Tibial artery (tissue), 4 donors: Measurements from ENCODE around the gene ERC2.

ENCODE experiments used
- DNase-seq, 2 donors: peaks; one replicate each; pipeline ENCODE4 v3.0.0-alpha.2; 2019
- H3K27ac ChIP-seq, 2 donors: fragments of 200-600 bp; sonication (generic) in 1 of 2; 1 replicate in 1 of 2; 2 replicates in 1 of 2; pipeline ENCODE4 v1.5.1; 2018 to 2019; ENCODE audit warnings: mild to moderate bottlenecking in 1 of 2
- H3K27me3 ChIP-seq, 2 donors: fragments of 200-600 bp; sonication (generic) in 1 of 2; one replicate each; pipeline versions ENCODE4 v1.5.1 to v1.6.0; 2016 to 2019
- H3K36me3 ChIP-seq, 3 donors: fragments of 200-600 bp; sonication (generic) in 2 of 3; one replicate each; pipeline ENCODE4 v1.5.1; 2016 to 2019; ENCODE audit warnings: mild to moderate bottlenecking in 2 of 3
- H3K4me1 ChIP-seq, 4 donors: fragments of 200-600 bp; sonication (generic) in 2 of 4; 1 replicate in 3 of 4; 2 replicates in 1 of 4; pipeline ENCODE4 v1.5.1; 2016 to 2019
- H3K4me3 ChIP-seq, 2 donors: fragments of 200-600 bp; sonication (generic) in 1 of 2; 1 replicate in 1 of 2; 2 replicates in 1 of 2; pipeline ENCODE4 v1.5.1; 2018 to 2019; ENCODE audit warnings: mild to moderate bottlenecking in 2 of 2
- H3K9me3 ChIP-seq, 3 donors: fragments of 200-600 bp; sonication (generic) in 1 of 3; one replicate each; pipeline ENCODE4 v1.5.1; 2016 to 2019
- intact Hi-C: fragments of 100-400 bp; cut with DNase I; formaldehyde crosslinking; loops from one replicate; pipeline ENCODE4 v1.15.0; 2023; ENCODE audit warnings: low total_unique reads
- TF ChIP-seq, protein P1 (sequence below), 2 experiments: fragments of 200-600 bp in 1 of 2; fragments of 450-650 bp in 1 of 2; IDR thresholded peaks; one replicate each; pipeline ENCODE4 v1.5.1; 2017 to 2019; ENCODE audit warnings: antibody characterized with exemption in 2 of 2, mild to moderate bottlenecking in 1 of 2, moderate library complexity in 1 of 2

Gene ERC2

DNA sequence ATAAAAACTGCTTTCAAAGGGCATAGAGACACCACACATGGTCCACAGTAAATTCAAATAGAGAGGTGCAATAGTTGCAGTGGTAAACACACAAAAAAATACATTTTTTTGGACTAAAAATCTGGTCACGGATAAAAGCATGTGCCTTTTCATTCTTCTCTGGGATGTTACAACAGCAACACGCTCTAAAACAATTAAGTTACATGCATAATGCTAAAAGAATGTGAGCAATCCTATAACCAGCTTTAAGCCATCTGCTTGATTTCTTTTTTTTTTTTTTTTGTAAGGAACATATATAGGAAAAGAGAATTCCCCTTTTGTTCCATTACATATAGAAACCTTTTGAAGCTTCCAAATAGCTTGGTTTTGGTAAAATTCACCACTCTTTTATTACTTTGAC lies 1001.2 kb downstream of the ERC2 start:
- Histone ChIP-seq H3K27ac (no peak overlapping the region), H3K4me3 (no peak overlapping the region), H3K4me1 (no peaks in the 10 kb centered on the region), H3K27me3 (peaks cover 0 to 9% of the 10 kb centered on the region in 2 donors), H3K36me3 (peaks cover 0 to 5% (median 0%) of the 10 kb centered on the region in 3 donors), H3K9me3 (no peaks in the 10 kb centered on the region)
- DNase-seq: no peak
- TF ChIP-seq, protein P1, sequence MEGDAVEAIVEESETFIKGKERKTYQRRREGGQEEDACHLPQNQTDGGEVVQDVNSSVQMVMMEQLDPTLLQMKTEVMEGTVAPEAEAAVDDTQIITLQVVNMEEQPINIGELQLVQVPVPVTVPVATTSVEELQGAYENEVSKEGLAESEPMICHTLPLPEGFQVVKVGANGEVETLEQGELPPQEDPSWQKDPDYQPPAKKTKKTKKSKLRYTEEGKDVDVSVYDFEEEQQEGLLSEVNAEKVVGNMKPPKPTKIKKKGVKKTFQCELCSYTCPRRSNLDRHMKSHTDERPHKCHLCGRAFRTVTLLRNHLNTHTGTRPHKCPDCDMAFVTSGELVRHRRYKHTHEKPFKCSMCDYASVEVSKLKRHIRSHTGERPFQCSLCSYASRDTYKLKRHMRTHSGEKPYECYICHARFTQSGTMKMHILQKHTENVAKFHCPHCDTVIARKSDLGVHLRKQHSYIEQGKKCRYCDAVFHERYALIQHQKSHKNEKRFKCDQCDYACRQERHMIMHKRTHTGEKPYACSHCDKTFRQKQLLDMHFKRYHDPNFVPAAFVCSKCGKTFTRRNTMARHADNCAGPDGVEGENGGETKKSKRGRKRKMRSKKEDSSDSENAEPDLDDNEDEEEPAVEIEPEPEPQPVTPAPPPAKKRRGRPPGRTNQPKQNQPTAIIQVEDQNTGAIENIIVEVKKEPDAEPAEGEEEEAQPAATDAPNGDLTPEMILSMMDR (IDR thresholded peaks at IDR 0.05): no peak
- intact Hi-C loops: no loop called here

DNA sequence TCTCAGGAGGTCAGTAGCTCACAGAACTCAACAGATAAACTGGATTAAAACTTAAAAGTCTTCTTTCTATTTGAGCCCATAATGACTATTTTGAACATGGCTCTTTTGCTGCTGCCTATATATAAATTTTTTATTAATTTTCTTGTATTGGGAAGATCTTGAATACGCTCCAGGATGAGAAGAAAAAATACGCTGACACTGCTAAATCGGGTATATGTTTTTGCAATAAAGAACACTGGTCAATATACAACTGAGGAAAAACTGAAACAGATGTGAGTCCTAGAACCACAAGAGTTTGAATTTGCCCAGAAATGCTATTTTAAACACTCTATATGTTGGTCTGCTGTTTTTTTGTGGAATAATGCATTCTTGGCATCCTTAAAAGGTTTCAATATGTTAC lies 1001.7 kb downstream of the ERC2 start:
- no peak for DNase-seq
- Histone ChIP-seq H3K4me1 (no peaks in the 10 kb centered on the region), H3K9me3 (no peaks in the 10 kb centered on the region), H3K27me3 (peaks cover 0 to 7% of the 10 kb centered on the region in 2 donors), H3K36me3 (peaks cover 0 to 5% (median 0%) of the 10 kb centered on the region in 3 donors), H3K27ac (no peak overlapping the region), H3K4me3 (no peak overlapping the region)
- TF ChIP-seq, protein P1 (IDR thresholded peaks at IDR 0.05): no peak
- intact Hi-C loops: no loop called here

DNA sequence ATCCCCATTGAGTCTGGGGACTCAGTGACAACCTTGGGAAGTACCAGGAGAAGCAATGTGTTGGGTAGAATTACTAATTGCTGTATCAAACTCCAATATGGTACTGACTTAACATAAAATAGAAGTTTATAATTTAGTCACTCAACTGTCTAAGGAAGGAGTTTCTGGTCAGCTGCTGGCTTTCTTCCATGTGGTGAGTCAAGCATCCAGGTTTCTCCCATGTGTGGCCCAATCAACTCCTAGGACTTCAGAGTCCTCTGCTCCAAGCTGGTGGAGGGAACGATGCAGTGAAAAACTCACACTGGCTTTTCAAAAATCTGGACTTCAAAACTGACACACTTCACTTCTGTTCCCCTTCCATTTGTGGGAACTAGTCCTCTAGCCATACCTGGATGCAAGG lies 1006.4 kb downstream of the ERC2 start:
- no peaks in the 10 kb centered on the region for H3K4me1 ChIP-seq
- H3K4me3 ChIP-seq: no peak overlapping the region
- DNase-seq: no peak
- H3K27ac ChIP-seq: no peak overlapping the region
- H3K9me3 ChIP-seq: no peaks in the 10 kb centered on the region
- TF ChIP-seq, protein P1 (IDR thresholded peaks at IDR 0.05): no peak
- intact Hi-C loops: no loop called here
- no peaks in the 10 kb centered on the region for H3K36me3 ChIP-seq
- H3K27me3 ChIP-seq: no peaks in the 10 kb centered on the region

DNA sequence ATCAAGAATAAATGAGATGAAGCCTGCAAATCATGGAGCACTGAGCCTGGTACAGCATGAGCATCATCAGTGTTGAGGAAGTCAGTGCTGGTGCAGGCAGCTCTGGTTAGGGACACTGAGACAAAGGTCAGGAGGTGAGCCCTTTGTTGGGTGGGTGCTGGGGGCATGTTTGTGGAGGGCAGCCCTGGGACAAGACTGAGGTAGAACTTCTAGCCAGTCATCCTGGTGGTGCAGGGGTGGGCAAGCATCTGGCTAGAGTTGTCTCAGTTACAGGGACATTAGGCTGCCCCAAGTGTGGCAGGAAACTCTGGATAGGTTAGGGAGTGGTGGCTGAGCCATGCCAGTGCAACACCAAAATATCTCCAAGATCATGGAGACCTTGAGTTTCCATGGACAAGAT lies 1008.4 kb downstream of the ERC2 start:
- H3K27ac ChIP-seq: no peak overlapping the region
- TF ChIP-seq, protein P1 (IDR thresholded peaks at IDR 0.05): no peak
- H3K4me1 ChIP-seq: no peaks in the 10 kb centered on the region
- H3K9me3 ChIP-seq: no peaks in the 10 kb centered on the region
- no peak overlapping the region for H3K4me3 ChIP-seq
- H3K27me3 ChIP-seq: no peaks in the 10 kb centered on the region
- no peak for DNase-seq
- no peaks in the 10 kb centered on the region for H3K36me3 ChIP-seq
- intact Hi-C loops: no loop called here
